GM12891 (cell line): ENCODE results near the gene IQCF6.
A peak's percentile ranks its signal among the peaks of the same experiment; 100 is the strongest.
"Not testable (repeated sequence)": the region's sequence is repeated elsewhere in the genome, so short reads cannot be mapped to it uniquely, and the experiment has no call there.

Experiments
- DNase-seq: peaks from one replicate; pipeline ENCODE4 v3.0.0; 2011; ENCODE audit warnings: low spot score; ENCODE audit not compliant: insufficient read length
- FAIRE-seq: peaks from 2 replicates; lab custom pipeline; 2011; peaks lifted over from hg19 to GRCh38; lab: Jason Lieb, UNC
- PAX5 ChIP-seq: IDR thresholded peaks from 2 replicates; pipeline ENCODE4 v1.6.1; 2011; ENCODE audit warnings: low read length, moderate library complexity, mild to moderate bottlenecking; ENCODE audit not compliant: insufficient read depth, severe bottlenecking
- POLR2A ChIP-seq: IDR thresholded peaks from 2 replicates; pipeline ENCODE4 v1.6.1; 2011; ENCODE audit warnings: low read depth, low read length, control low read depth
- POLR2AphosphoS5 ChIP-seq: IDR thresholded peaks from 2 replicates; pipeline ENCODE4 v1.6.1; 2011; ENCODE audit warnings: low read depth, low read length, control low read depth
- POU2F2 ChIP-seq: IDR thresholded peaks from 2 replicates; pipeline ENCODE4 v1.6.1; 2011; ENCODE audit warnings: low read depth, mild to moderate bottlenecking, control low read depth, low read length, moderate library complexity
- SPI1 ChIP-seq: IDR thresholded peaks from 2 replicates; pipeline ENCODE4 v1.6.1; 2011; ENCODE audit warnings: low read depth, low read length, control low read depth
- TAF1 ChIP-seq: IDR thresholded peaks from 2 replicates; pipeline ENCODE4 v1.6.1; 2011; ENCODE audit warnings: low read depth, low read length, control low read depth

IQCF6 gene

GRCh38 chr3:51802106-51802703 lies 23.2 kb upstream of the IQCF6 start:
- no peak for TF ChIP-seq SPI1
- no peak for TF ChIP-seq TAF1
- TF ChIP-seq PAX5, result no peak
- no peak for TF ChIP-seq POU2F2
- TF ChIP-seq POLR2AphosphoS5, result no peak
- no peak for TF ChIP-seq POLR2A
- no peak for DNase-seq
- no peak for FAIRE-seq

DNA sequence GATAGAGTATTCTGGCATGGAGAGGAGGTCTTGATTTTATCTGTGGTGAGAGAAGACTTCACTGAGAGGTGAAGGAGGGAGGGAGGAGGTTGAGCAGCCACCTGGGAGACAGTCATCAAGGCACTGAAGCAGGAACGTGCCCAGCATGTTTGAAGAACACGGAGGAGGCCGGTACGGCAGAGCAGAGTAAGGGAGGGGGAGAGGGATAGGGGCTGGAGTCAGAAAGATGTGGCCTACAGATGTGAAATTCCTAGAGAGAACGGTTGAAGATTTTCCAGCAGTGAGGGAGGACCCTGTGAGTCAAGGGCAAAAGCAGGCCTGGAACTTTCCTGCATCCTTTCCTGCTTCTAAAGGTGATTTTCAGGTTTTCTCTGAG lies 21.7 kb upstream of the IQCF6 start:
- TF ChIP-seq POU2F2 (no peak), POLR2A (no peak), TAF1 (no peak), PAX5 (no peak), POLR2AphosphoS5 (no peak), SPI1 (no peak)
- FAIRE-seq (no peak), DNase-seq (no peak)

DNA sequence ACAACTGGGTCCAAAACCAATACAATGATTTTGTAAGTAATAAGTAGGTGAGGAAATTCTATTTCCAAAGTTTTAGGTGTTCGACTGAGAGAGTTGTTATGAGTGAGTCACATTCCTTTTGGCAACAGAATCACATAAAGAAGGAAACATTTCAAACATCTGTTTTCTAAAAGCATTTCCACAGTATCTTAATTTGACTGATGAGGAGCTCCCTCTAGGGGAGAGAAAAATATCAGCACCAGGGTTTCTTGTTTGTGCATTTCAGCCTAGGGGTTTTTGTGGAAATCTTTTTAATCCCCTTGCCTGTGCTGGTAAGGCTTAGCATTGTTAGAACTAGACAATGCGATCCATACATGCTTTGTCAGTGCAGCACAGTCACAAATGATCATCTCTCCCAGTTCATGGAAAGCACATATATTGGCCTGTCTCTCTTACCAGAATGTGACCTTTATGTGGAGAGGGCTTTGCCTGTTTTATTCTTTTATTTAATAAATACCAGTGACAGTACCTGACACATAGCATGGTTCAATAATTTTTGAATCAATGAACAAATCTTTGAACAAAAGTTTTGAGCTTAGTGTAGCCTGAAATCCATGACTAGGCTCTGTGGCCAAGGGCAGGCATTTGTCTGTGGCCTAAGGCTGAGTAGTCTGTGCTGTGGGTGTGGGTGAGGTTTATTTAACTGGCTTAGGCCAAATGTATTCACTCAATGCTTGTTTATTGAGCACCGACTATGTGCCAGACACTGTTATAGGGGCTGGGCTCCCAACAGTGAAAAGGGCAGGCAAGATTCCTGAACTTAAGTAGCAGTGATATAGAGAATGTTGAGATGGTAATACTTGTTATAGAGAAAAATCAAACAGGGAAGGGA lies 21.1 kb upstream of the IQCF6 start:
- no peak for TF ChIP-seq SPI1
- TF ChIP-seq POLR2AphosphoS5, result no peak
- TF ChIP-seq POLR2A, result no peak
- TF ChIP-seq TAF1, result no peak
- peak; percentile 40 for FAIRE-seq
- DNase-seq, result no peak

DNA sequence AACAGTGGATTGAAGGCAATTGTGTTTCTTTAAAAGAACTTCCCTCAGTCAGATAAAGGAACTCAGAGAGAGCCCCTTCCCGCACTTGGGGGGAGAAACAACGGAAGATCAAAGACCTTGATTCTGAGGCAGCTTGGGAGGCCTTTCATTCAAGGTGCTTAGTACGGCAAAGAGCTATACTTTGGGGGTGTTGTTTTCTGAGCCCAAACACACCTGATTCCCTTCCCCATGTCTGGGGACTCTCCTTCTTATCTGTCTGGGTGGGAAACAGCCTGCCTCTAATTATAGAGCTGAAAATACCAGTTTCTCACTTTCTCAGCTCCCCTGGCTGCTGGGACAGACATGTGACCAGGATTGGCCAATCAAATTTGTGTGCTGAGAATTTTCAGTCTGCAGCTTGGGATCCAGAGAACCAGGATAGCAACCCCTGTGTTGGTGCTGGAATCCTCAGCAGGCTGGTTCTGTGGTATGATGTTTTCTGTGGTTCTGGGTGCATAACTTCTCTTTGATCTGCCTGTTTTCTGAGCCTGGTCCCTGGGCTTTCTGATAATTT lies 19.4 kb upstream of the IQCF6 start:
- peak; percentile 43 for FAIRE-seq
- no peak for TF ChIP-seq POU2F2
- TF ChIP-seq PAX5, result no peak
- no peak for TF ChIP-seq SPI1
- TF ChIP-seq POLR2AphosphoS5, result no peak
- no peak for TF ChIP-seq TAF1
- no peak for TF ChIP-seq POLR2A
- DNase-seq, result no peak

- DNase-seq (no peak), FAIRE-seq (no peak)
- no peak for TF ChIP-seq PAX5
- TF ChIP-seq POLR2AphosphoS5, result no peak
- TF ChIP-seq TAF1, result no peak
- no peak for TF ChIP-seq POU2F2
- TF ChIP-seq POLR2A, result no peak
- no peak for TF ChIP-seq SPI1
Observed at GRCh38 chr3:51796854-51797253, 17.8 kb upstream of the IQCF6 start.

- DNase-seq, result no peak
- FAIRE-seq, result no peak
- TF ChIP-seq PAX5 (no peak), SPI1 (no peak), TAF1 (no peak), POU2F2 (no peak), POLR2A (no peak), POLR2AphosphoS5 (no peak)
Observed at GRCh38 chr3:51794206-51794605, 15.2 kb upstream of the IQCF6 start.

DNA sequence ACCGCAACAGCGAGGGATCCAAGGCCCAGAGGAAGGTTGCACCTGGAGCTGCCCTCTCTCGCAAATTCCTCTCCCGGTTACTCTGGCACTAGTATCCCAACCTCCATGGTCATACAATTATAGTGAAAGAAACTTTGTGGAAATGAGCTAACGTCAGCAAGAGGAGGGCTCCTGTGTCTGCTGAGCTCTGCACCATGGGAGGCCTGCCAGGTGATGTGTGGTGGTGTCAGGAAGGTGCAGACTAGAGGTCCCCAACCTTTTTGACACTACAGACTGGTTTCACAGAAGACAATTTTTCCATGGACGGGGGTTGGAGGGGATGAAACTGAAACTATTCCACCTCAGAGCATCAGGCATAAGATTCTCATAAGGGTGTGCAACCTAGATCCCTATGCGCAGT lies 13.2 kb upstream of the IQCF6 start:
- FAIRE-seq (no peak), DNase-seq (no peak)
- no peak for TF ChIP-seq TAF1
- no peak for TF ChIP-seq SPI1
- no peak for TF ChIP-seq POU2F2
- TF ChIP-seq POLR2AphosphoS5, result no peak
- TF ChIP-seq PAX5, result no peak
- no peak for TF ChIP-seq POLR2A

GRCh38 chr3:51789437-51789836 lies 10.4 kb upstream of the IQCF6 start:
- TF ChIP-seq PAX5, result no peak
- TF ChIP-seq POLR2A, result no peak
- no peak for TF ChIP-seq SPI1
- TF ChIP-seq POLR2AphosphoS5, result no peak
- no peak for TF ChIP-seq POU2F2
- no peak for TF ChIP-seq TAF1
- FAIRE-seq (no peak), DNase-seq (no peak)

GRCh38 chr3:51787576-51787975 lies 8.5 kb upstream of the IQCF6 start:
- not testable (repeated sequence) for DNase-seq, FAIRE-seq
